ENCODE results near the gene ALDH2.
"Not testable (repeated sequence)": the region's sequence is repeated elsewhere in the genome, so short reads cannot be mapped to it uniquely, and the experiment has no call there.

Gene ALDH2

DNA sequence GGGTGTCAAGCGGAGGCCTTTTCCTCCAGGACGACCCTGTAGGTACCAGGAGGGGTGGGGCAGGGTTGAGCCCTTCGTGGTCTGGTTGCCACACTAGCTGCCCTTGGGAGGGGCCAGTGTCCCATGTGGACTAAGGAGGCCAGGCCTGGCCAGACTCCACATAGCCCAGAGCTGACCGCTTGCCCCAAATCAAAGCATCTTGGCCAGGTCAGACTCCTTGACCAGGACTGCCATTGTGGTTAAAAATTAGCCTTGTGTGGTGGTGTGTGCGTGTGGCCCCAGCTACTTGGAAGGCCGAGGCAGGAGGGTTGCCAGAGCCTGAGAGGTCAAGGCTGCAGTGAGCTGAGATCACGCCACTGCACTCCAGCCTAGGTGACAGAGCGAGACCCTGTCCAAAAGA, 24.8 kb downstream of the ALDH2 start:
- no peak for DNase-seq

DNA sequence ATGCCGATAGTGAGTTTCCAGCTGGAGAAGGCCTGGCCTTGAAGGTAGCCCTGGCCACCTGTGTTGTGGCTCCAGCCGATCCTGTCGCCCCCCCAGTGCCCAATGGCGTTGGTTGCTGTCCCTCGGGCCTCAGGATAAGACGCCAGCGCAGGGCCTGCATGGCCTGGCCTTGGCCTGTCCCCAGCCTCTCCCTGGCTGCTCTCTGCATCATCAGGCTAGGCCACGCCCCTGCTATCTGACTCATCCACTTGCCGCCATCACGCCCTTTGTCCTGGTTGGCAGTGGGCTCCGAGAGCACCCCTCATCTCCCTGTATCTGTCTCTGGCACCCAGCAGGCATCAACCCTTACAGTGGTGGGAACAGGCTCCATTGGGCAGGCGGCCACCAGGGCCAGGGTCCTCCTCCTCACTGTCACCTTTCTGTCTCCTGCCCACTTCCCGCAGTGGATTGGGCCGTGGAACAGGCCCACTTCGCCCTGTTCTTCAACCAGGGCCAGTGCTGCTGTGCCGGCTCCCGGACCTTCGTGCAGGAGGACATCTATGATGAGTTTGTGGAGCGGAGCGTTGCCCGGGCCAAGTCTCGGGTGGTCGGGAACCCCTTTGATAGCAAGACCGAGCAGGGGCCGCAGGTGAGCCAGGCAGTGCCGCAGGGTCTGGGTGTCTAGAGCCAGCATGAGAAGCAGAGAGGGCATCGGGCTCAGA, 25.6 kb downstream of the ALDH2 start:
- no peak for DNase-seq

DNA sequence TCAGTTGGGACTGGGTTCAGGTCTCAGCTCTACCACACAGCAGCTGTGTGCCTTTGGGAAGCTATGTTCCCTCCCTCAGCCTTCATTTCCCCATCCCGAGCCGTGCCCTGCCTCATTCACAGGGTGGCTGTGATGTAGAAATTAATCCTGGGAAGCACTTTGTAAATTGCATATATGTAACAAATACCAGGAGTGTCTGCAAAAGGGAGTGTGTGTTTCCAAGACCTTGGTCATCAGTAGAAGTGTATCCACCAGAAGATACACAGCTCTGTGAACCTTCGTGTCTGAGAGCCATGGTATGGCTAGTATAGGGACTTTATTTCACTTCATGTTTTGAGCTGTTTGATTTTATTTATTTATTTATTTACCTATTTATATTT, 26.1 kb downstream of the ALDH2 start:
- no peak for DNase-seq

DNA sequence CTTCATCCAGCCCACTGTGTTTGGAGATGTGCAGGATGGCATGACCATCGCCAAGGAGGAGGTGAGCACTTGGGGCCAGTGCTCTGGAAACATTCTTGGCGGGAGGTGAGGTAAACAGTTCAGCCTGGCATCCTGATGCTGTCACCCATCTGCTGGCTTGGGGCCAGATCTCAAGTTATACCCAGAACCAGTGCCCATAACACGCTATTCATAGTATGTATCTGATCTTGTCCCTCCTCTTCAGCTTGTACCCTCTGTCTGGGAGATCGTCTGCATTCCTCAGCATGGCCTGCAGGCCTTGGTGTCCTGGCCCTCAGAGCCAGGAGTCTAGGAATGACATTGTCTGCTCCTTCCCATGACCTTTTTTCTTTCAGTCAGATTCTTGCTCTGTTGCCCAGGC, 31.4 kb downstream of the ALDH2 start:
- DNase-seq: no peak

DNA sequence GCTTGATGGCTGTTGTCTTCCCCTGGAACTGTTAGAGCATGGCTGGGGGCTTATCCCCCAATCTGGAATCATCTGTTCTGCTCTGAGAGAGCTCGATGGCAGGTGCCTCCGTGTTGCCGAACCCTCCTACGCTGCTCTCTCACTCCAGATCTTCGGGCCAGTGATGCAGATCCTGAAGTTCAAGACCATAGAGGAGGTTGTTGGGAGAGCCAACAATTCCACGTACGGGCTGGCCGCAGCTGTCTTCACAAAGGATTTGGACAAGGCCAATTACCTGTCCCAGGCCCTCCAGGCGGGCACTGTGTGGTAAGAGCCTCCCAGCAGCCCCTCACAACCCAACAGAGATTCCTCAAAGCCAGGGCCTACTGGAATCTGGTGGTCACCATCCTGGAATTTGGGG, 33.0 kb downstream of the ALDH2 start:
- no peak for DNase-seq

DNA sequence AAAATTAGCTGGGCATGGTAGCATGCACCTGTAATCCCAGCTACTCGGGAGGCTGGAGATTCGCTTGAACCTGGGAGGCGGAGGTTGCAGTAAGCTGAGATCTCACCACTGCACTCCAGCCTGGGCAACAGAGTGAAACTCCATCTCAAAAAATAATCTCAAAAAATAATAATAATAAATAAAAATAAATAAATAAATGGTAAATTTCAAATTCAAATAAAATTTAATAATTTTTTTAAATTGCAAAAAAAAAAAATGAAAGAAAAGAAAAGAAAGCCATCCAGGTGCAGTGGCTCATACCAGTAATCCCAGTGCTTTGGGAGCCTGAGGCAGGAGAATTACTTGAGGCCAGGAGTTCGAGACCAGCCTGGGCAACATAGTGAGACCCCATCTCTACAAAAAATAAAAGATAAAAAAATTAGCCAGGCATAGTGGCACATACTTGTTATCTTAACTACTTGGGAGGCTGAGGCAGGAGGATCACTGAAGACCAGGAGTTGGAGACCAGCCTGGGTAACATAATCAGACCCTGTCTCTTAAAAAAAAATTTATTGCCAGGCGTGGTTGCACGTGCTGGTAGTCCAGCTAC, 36.4 kb downstream of the ALDH2 start:
- DNase-seq: no peak

DNA sequence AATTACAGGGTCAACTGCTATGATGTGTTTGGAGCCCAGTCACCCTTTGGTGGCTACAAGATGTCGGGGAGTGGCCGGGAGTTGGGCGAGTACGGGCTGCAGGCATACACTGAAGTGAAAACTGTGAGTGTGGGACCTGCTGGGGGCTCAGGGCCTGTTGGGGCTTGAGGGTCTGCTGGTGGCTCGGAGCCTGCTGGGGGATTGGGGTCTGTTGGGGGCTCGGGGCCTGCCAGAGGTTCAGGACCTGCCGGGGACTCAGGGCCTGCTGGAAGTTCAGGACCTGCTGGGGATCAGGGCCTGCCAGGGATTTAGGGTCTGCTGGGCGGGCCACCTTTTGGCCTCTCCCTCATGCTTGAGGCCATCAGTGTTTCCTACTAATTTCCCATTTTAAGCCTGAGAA, 37.1 kb downstream of the ALDH2 start:
- no peak for DNase-seq

DNA sequence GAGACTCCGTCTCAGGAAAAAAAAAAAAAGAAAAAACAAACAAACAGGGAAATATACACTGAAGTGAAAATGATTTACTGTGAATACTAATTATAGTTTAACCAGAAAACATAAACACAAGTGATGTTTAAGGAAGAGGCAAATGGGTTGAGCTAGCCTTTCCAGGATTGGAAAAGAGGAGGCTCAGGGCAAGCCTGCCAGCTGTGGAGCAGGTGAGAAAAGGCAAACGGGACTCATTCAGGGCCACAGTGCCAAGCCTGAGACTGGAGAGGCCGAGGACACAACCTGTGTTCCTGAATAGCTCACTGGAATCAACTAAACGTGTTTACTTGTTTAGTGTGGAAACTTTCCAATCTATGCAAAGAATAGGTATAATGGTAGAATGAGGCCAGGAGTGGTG, 39.6 kb downstream of the ALDH2 start:
- DNase-seq: no peak

DNA sequence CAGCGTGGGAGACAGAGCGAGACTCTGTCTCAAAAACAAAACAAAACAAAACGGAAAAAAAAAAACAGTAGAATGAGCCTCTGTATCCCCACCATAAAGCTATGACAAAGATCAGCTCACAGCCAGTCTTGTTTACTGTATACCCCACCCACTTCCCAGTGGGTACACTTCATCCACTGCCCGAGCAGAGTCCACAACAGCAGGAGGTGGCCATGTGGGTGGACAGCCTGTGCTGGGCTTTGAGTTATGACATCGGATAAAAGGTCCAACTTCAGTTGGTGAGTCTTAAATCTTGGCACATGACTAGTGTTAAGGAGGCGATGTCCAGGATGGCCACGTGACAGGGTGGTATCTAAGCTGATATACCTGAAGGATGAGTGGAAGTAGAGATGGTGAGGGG, 40.5 kb downstream of the ALDH2 start:
- no peak for DNase-seq

DNA sequence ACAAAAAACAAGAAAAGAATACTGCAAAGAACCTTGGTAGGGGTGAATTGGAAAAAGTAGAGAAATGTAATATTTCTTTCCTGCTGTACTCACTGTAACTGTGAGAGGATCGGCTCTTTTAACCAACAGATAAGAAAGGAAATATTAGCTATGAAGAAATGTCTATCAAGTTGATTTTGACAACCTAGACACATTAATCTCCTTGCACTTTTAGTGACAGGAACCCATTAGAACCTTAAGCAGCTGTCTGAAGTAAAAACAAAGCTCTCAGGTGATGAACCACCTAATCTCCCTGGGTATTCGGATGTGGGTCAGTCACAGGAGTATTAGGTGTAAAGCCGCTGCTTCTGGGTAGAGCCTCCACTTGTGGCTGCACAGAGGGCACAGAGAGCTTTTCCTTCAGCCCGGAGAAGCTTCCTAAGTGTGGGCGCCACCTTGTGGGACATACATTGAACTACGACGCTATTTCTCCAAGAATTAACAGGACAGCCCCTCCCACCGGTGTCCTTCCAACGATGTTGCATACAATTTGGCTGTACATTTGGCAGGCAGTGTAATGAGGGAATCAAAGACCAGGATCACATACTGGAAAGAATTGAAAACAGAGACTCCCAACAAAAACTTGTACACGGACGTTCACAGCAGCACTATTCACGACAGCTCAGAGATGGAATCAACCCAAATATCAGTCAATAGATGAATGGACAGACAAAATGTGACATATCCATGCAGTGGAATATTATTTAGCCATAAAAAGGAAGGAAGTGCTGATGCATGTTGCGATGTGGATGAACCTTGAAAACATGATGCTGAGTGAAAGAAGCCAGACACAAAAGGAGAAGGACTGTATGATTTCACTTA, 46.4 kb downstream of the ALDH2 start:
- DNase-seq: peak; percentile 78

DNA sequence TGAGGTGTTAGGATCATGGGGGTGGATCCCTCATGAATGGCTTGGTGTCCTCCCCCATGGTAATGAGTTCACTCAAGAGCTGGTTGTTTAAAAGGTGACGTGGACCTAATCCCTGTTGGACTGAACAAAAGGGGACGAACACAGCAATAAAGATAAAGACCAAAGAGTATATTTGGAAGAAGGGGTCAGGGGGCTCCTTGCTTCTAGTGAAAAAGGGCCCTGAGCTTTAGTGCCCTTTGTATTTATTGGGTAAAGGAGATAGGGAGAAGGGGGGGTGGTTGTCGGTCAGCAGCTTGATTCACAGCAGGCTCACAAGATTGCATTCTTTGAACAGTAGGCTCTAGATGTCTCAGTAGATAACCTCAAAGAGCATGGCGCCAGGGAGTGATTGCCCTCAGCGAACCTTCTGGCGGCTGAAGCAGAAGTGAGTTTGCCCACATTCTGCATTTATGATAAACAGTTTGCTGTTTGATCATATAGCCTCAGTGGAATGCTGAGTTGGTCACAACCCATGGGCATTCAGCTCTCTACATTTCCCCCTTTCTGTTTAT, 49.4 kb downstream of the ALDH2 start:
- no peak for DNase-seq

DNA sequence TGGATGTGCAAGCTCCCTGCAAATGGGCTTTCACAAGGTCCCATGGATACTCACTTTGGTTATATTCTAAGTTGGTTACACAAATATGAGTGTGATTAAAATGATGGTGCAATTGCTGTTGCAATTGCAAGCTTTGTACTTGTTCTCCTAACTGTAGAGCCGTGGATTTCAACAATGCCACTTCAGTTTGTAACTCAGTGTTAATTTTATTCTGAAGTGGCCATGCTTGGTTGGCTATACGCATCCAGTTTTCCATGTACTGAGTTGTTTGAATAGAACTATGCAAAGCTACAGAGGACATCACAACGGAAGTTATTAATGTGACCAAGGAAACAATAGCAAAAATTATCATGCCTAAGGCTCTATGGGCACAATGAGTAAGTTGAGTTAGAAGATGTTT, 50.2 kb downstream of the ALDH2 start:
- DNase-seq: not testable (repeated sequence)

DNA sequence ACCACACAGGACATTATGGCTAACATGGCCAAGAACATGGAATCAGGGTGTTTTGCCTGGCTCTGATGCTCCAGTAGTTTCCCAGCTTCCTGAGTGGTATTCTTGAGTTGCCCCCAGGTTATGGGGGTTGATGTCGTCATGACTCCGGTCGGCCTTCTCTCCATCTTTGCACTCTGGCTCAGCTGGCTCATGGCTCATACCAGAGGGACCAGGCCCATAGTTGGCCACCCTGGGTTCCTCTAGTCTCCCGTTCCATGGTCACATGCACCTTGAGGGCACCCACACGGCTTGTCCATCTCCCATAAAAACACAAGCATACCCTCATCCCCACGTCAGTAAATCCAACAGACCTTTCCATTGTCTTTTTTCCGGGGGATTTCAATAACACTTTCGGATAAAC, 51.6 kb downstream of the ALDH2 start:
- no peak for DNase-seq

DNA sequence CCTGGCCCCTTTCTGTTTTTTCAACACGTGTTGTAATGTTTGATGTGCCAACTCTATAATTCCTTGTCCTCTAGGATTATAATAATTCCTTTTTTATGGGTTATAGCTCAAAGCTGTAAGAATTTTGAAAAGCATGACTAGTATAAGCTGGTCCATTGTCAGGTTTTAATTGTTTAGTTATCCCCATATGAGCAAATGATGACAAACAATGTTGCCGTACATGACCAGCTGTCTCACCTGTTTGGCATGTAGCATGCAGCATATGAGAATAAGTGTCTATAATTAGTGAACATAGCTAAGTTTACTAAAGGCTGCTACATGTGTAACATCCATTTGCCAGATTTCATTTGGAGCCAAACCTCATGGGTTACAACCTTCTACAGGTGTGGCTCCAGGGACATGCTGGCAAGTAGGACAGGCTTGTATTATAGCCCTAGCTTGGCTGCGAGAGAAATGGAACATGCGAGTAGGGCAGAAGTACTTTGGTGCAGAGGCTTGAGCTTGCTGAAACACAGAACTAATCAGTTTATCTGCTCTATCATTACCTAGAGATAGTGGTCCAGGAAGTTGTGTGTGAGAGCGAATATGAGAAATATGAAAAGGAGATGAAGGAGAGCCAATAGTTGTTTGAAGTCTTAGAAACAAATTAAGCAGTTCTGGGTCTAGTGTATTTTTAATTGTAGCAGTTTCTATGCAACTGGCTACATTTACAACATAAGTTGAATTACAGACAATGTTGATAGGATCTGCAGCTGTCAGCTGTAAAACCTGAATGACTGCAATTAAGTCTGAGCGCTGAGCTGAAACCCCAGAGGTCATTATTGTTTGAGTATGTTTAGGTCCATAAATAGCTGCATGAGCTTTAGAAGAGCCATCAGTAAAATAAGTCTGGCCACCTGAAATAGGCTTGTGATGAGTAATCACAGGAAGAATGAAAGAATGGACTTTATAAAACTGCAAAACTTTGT, 52.7 kb downstream of the ALDH2 start:
- DNase-seq: peak; percentile 68

DNA sequence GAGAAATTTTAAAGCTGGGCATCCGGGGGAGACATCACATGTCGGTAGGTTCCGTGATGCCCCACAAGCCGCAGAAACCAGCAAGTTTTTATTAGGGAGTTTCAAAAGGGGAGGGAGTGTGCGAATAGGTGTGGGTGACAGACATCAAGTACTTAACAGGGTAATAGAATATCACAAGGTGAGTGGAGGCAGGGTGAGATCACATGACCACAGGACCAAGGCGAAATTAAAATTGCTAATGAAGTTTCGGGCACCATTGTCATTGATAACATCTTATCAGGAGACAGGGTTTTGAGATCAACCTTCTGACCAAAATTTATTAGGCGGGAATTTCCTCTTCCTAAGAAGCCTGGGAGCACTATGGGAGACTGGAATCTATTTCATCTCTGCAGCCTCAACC, 54.1 kb downstream of the ALDH2 start:
- not testable (repeated sequence) for DNase-seq

DNA sequence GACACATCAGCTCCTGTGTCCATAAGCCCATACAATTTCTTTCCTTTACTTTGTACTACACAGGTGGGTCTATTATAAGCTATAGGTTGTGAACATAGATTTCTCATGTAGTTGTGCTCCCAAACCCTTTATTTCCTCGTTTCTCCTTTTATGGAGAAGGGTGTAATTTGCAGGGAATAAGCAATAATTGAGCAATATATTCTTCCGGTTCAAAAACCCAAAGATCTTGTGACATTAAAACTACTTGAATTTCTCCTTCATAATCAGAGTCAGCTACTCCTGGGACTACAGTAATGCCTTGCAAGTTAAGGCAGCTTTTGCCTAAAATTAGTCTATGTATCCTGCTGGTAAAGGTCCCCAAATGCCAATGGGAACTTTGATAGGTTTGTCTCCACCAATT, 56.2 kb downstream of the ALDH2 start:
- no peak for DNase-seq

DNA sequence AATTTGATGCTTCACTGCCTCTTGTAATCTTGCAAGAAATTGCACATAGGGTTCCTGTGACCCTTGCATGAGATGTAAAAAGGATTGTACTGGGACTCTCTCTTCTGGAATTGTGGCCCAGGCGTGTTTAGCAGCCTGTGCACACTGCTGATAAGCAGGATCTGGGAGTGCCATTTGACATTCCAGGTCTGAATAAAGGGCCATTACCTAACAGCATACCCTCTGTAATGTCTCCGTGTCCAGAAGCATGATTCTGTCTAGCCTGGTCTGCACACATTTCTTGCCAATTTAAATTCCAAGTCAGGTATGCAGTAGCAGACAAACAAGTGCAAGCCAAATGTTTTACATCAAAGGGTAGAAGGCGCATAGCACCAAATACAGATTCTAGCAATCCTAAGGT, 57.2 kb downstream of the ALDH2 start:
- DNase-seq: no peak

DNA sequence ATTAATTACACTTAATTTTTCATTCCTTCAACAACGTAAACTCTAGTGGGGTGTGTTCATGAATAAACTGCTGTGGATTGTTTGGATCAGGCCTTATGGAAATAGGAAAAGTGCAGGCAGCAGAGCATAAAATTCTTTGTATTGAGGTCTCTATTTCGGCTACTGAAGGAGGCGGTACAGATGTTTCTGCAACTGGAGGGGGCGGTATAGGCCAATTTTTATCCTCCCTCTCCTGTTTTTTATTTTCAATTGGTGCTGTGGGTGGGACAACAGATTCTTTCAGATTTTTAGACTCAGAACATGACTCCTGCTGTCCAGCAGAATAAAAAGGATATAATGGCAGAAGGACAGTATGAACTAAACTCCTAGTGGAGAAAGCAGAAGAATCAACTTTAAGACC, 57.6 kb downstream of the ALDH2 start:
- not testable (repeated sequence) for DNase-seq

DNA sequence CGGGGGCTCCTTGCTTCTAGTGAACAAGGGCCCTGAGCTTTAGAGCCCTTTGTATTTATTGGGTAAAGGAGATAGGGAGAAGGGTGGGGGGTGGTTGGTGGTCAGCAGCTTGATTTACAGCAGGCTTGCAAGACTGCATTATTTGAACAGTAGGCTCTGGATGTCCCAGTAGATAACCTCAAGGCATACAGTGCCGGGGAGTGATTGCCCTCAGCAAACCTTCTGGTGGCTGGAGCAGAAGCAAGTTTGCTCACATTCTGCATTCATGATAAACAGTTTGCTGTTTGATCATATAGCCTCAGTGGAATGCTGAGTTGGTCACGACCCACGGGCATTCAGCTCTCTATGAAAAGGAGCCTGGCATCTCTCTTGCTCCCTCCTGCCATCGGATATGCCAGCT, 58.8 kb downstream of the ALDH2 start:
- DNase-seq: no peak

DNA sequence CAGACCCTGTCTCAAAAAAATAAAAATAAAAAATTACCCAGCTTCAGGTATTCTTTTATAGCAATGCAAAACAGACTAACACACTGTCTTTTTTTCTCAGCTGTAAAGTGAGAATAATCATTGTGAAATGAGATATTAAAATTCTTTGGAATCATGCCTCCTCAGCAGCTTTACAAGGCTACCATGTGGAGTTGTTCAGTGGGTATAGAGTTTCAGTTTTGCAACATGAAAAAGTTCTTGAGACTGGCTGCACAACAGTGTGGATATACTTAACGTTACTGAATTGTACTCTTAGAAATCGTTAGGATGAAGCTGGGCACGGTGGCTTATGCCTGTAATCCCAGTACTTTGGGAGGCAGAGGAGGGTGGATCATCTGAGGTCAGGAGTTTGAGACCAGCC, 59.6 kb downstream of the ALDH2 start:
- no peak for DNase-seq

DNA sequence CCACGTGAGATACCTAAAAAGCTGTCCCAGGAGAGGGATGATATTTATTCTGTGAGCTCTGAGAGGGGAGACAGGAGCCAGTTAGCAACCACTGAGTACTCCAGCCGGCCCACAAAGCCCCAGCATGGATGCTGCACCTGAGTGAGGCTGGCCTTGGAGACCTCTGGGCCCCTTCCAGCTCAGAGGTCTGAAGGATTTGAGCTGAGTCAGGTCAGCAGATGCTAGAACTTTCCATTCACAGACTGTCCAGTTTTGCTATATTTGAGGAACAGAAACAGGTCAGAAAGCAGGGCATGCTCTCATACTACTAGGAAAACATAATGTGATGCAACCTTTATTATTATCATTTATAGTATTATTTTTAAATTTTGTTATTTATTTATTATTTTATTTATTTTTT, 60.3 kb downstream of the ALDH2 start:
- no peak for DNase-seq

DNA sequence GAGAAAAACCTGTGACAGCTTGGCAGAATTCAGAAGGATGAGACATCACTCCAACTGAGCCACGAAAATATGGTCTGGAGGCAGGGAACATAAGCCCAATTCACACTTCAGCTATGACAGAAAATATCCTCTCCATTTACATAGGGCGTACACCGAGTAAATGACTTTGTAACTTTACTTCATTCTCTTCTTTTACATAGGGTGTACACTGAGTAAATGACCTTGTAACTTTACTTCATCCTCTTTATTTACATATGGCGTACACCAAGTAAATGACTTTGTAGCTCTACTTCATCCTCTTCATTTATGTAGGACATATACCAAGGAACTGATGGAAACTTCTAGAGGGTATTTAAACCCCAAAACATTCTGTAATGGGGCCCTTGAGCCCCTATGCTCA, 61.2 kb downstream of the ALDH2 start:
- DNase-seq: no peak
